ENCODE data around the gene ELAC2.

ELAC2 gene

GRCh38 chr17:12953156-12953555 is 64.7 kb downstream of the ELAC2 start:
- no peak for DNase-seq (ENCODE audit: low spot score)

- DNase-seq (ENCODE audit: low spot score), result no peak
These were observed 65.8 kb downstream of the ELAC2 start for GRCh38 chr17:12952012-12952411.

- DNase-seq (ENCODE audit: low spot score), result no peak
These were observed 70.8 kb downstream of the ELAC2 start for GRCh38 chr17:12947047-12947446.

All from CD4-positive, alpha-beta T cell treated with Interleukin-6 at 100 ng/mL for 8 hours (primary cell).